Activated T-helper 17 cell treated with anti-CD3 and anti-CD28 coated beads, Interleukin-2, amount 50 U/mL, for 72 hours (primary cell): ENCODE data around the gene ELFN2. TPM values are rescaled to one million over a fixed set of nuclear protein-coding genes. Genes with fewer than 3 reads are reported as not detected.

Source experiments
- ATAC-seq: fragments of 150-1000 bp; cut with Tn5 transposase; replicated peaks from 2 replicates; pipeline ENCODE4 v1.10.0; 2021; ENCODE audit warnings: mild to moderate bottlenecking, moderate library complexity
- H3K27ac Mint-ChIP-seq: one replicate; pipeline ENCODE4 v1.8.0; 2022; ENCODE audit warnings: mixed read lengths
- H3K27me3 Mint-ChIP-seq: one replicate; pipeline ENCODE4 v1.8.0; 2022; ENCODE audit warnings: mixed read lengths
- H3K36me3 Mint-ChIP-seq: one replicate; pipeline ENCODE4 v1.8.0; 2022; ENCODE audit warnings: low read depth, mild to moderate bottlenecking, mixed read lengths
- H3K4me1 Mint-ChIP-seq: one replicate; pipeline ENCODE4 v1.8.0; 2022; ENCODE audit warnings: mixed read lengths
- H3K4me3 Mint-ChIP-seq: one replicate; pipeline ENCODE4 v1.8.0; 2022; ENCODE audit warnings: mild to moderate bottlenecking, mixed read lengths
- H3K9me3 Mint-ChIP-seq: one replicate; pipeline ENCODE4 v1.8.0; 2022; ENCODE audit warnings: mixed read lengths
- total RNA-seq, 2 donors: library from RNA; stranded (reverse); gene quantifications; one replicate each; pipeline ENCODE4 v1.2.3, GENCODE V29; 2022

Gene ELFN2
- total RNA-seq, 2 donors from 2014 or later = 0.24 to 2.2 TPM

DNA sequence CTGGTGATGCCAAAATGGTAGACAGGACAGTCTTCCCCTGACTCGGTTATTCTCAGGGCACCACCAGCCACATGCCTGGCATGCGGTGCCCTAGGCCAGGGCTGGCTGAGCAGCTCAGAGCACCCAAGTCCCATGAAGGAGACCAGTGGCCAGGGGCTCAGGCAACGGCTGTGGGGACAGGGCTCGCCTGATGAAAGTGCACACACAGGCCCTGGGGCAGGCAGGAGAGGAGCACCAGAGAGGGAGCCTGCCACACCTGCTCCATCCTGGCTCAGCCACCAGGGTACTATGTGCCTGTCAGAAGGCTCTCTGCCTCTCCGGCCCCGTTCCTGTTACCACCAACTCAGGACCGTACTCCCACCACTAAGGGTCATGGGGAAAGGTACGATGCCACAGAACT is 12.1 kb downstream of the ELFN2 start:
- no peaks in the 10 kb centered on the region for H3K36me3 Mint-ChIP-seq
- H3K4me3 Mint-ChIP-seq = no peak overlapping the region
- no peak for ATAC-seq
- H3K4me1 Mint-ChIP-seq = peaks cover 21% of the 10 kb centered on the region
- H3K9me3 Mint-ChIP-seq = no peaks in the 10 kb centered on the region
- H3K27ac Mint-ChIP-seq = no peak overlapping the region
- peaks cover 34% of the 10 kb centered on the region for H3K27me3 Mint-ChIP-seq

DNA sequence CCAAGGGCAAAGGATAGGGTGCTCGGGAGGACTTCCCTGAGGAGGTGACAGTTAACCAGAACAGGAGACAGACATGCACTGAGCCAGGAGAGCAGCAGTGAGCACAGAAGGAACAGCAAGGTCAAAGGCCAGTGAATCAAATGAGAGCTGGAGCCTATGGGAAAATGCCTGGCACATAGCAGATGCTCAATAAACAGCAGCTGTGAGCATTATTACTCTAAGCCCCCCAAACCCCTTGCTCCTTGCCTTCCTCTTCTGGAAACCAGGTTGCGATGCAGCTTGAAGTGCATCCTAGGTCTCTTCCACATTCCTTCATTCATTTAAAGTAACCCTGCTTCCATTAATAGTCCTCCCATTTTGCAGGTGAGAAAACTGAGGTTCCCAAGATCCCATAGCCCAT is 13.0 kb downstream of the ELFN2 start:
- H3K27ac Mint-ChIP-seq = no peak overlapping the region

GRCh38 chr22:37413546-37413945 is 13.7 kb downstream of the ELFN2 start:
- H3K4me3 Mint-ChIP-seq = no peak overlapping the region
- no peak overlapping the region for H3K27ac Mint-ChIP-seq
- no peak for ATAC-seq
- H3K27me3 Mint-ChIP-seq = peaks cover 21% of the 10 kb centered on the region
- no peaks in the 10 kb centered on the region for H3K36me3 Mint-ChIP-seq
- peaks cover 17% of the 10 kb centered on the region for H3K4me1 Mint-ChIP-seq
- H3K9me3 Mint-ChIP-seq = no peaks in the 10 kb centered on the region

More for the DNA sequence above, 13.0 kb downstream of the ELFN2 start:
- Mint-ChIP-seq H3K4me1 (peaks cover 21% of the 10 kb centered on the region), H3K27me3 (peaks cover 29% of the 10 kb centered on the region), H3K36me3 (no peaks in the 10 kb centered on the region), H3K9me3 (no peaks in the 10 kb centered on the region), H3K4me3 (no peak overlapping the region)
- ATAC-seq = no peak

- H3K4me1 Mint-ChIP-seq = peaks cover 12% of the 10 kb centered on the region
- H3K36me3 Mint-ChIP-seq = no peaks in the 10 kb centered on the region
- no peak for ATAC-seq
- no peak overlapping the region for H3K4me3 Mint-ChIP-seq
- no peaks in the 10 kb centered on the region for H3K9me3 Mint-ChIP-seq
- no peak overlapping the region for H3K27ac Mint-ChIP-seq
- peaks cover 13% of the 10 kb centered on the region for H3K27me3 Mint-ChIP-seq
Observed at GRCh38 chr22:37412495-37413250, 14.6 kb downstream of the ELFN2 start.

DNA sequence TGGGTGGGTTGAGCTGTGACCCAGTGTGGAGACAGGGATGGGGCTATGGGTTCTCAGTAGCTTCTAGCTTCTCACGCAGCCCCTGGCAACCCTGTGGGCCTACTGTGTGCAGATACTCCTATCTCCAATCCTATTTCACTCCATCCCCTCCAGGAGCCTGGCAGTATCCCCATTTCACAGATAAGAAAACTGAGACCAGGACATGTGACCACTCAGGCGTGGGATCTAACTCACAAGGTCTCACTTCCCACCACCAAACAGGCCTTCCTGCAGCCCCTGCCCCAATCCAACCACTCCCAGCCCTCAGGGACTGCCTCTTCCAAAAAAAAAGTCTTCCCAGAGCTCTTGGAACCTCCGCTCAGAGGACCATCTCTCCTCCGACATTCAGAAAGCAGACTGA is 15.6 kb downstream of the ELFN2 start:
- Mint-ChIP-seq H3K4me3 (no peak overlapping the region), H3K27me3 (peaks cover 5% of the 10 kb centered on the region), H3K9me3 (no peaks in the 10 kb centered on the region), H3K4me1 (peaks cover 6% of the 10 kb centered on the region), H3K36me3 (no peaks in the 10 kb centered on the region), H3K27ac (no peak overlapping the region)
- ATAC-seq = no peak

GRCh38 chr22:37410174-37411055 is 16.9 kb downstream of the ELFN2 start:
- no peaks in the 10 kb centered on the region for H3K36me3 Mint-ChIP-seq
- no peak overlapping the region for H3K4me3 Mint-ChIP-seq
- H3K9me3 Mint-ChIP-seq = no peaks in the 10 kb centered on the region
- H3K4me1 Mint-ChIP-seq = peaks cover 4% of the 10 kb centered on the region
- H3K27me3 Mint-ChIP-seq = peaks cover 4% of the 10 kb centered on the region
- H3K27ac Mint-ChIP-seq = peak overlapping the region; percentile 25
- no peak for ATAC-seq

GRCh38 chr22:37409459-37410050 is 17.7 kb downstream of the ELFN2 start:
- Mint-ChIP-seq H3K27ac (no peak overlapping the region), H3K4me3 (no peak overlapping the region), H3K27me3 (peaks cover 4% of the 10 kb centered on the region), H3K4me1 (peaks cover 4% of the 10 kb centered on the region), H3K36me3 (no peaks in the 10 kb centered on the region), H3K9me3 (no peaks in the 10 kb centered on the region)
- no peak for ATAC-seq

GRCh38 chr22:37409031-37409430 is 18.2 kb downstream of the ELFN2 start:
- Mint-ChIP-seq H3K36me3 (no peaks in the 10 kb centered on the region), H3K4me1 (peaks cover 4% of the 10 kb centered on the region), H3K4me3 (no peak overlapping the region), H3K9me3 (no peaks in the 10 kb centered on the region), H3K27ac (no peak overlapping the region), H3K27me3 (peaks cover 4% of the 10 kb centered on the region)
- no peak for ATAC-seq

DNA sequence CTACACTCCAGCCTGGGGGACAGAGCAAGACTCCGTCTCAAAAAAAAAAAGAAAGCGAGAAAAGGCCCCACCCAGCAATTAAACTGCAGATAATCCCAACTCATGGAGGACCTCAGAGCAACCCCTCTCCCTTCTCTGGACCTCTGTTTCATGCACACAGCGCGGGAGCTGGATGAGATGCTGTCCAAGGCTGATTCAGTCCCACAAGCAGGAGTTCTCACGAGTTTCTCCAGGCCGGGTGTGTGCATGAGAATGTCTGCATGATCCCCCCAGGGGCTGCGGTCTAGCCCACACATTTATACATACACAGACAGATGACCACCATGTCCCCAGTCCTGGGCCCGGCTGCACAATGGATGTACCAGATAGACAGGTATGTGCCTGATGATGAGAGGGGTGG is 19.4 kb downstream of the ELFN2 start:
- Mint-ChIP-seq H3K4me3 (no peak overlapping the region), H3K27ac (no peak overlapping the region), H3K4me1 (peaks cover 4% of the 10 kb centered on the region), H3K9me3 (no peaks in the 10 kb centered on the region), H3K27me3 (peaks cover 5% of the 10 kb centered on the region), H3K36me3 (no peaks in the 10 kb centered on the region)
- ATAC-seq = no peak

GRCh38 chr22:37406441-37407235 is 20.6 kb downstream of the ELFN2 start:
- H3K27ac Mint-ChIP-seq = no peak overlapping the region
- no peak overlapping the region for H3K4me3 Mint-ChIP-seq
- no peaks in the 10 kb centered on the region for H3K9me3 Mint-ChIP-seq
- no peak for ATAC-seq
- H3K27me3 Mint-ChIP-seq = peaks cover 5% of the 10 kb centered on the region
- H3K36me3 Mint-ChIP-seq = no peaks in the 10 kb centered on the region
- peaks cover 4% of the 10 kb centered on the region for H3K4me1 Mint-ChIP-seq

GRCh38 chr22:37404091-37404490 is 23.2 kb downstream of the ELFN2 start:
- no peaks in the 10 kb centered on the region for H3K36me3 Mint-ChIP-seq
- no peaks in the 10 kb centered on the region for H3K4me1 Mint-ChIP-seq
- H3K9me3 Mint-ChIP-seq = no peaks in the 10 kb centered on the region
- no peak for ATAC-seq
- H3K27ac Mint-ChIP-seq = no peak overlapping the region
- H3K27me3 Mint-ChIP-seq = peaks cover 5% of the 10 kb centered on the region
- no peak overlapping the region for H3K4me3 Mint-ChIP-seq

DNA sequence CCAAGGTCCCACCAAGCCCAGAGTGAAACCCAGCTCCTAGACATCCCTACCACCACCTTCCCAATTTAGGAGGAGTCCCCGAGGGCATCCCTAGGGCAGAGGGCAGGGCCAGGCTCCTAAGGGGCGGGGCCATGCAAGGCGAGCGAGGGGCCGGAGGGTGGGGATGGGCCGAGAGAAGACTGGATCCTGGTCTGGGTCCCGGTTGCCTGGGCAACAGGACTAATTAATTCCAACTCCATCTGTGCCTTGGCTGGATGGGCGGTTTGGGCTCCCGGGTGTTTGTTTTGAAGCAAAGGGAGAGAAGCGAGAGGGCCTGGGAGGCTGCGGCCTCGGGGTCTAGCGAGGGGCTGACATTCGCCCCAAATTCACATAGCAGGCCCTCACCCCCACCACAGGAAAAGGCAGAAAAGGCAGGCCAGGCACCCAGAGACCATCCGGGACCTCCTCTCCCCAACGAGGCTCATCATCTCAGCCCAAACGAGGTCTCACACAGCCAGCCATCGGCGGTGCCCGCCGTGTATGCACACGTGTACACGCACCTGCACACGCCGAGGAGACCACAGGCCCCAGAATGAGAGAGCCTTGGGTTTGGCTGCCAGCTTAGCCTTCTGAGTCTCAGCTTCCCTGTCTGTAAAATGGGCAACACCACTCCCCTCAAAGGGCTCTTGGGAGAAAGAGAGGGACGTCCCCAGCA is 23.9 kb downstream of the ELFN2 start:
- no peaks in the 10 kb centered on the region for H3K4me1 Mint-ChIP-seq
- H3K27me3 Mint-ChIP-seq = peaks cover 5% of the 10 kb centered on the region
- H3K9me3 Mint-ChIP-seq = no peaks in the 10 kb centered on the region
- no peak overlapping the region for H3K4me3 Mint-ChIP-seq
- no peaks in the 10 kb centered on the region for H3K36me3 Mint-ChIP-seq
- no peak overlapping the region for H3K27ac Mint-ChIP-seq
- no peak for ATAC-seq

DNA sequence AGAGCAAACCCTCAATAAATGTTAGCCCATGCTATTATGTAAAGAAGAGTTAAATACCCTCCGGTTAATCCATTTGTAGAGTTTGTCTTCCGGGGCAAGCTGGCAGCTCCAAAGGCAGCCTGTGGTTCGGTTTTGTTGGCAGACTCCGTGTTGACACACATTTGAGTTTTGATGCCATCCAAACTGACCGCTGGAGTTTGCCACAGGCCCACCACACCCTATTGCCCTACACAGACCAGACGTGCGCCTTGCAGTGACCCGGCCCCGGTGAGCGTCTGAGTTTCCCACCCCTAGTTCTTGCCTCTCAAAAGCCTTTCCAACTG is 25.1 kb downstream of the ELFN2 start:
- peaks cover 5% of the 10 kb centered on the region for H3K27me3 Mint-ChIP-seq
- no peaks in the 10 kb centered on the region for H3K36me3 Mint-ChIP-seq
- no peaks in the 10 kb centered on the region for H3K9me3 Mint-ChIP-seq
- no peak for ATAC-seq
- H3K4me1 Mint-ChIP-seq = no peaks in the 10 kb centered on the region
- H3K27ac Mint-ChIP-seq = no peak overlapping the region
- H3K4me3 Mint-ChIP-seq = no peak overlapping the region
